Activated CD4-positive, alpha-beta memory T cell treated with anti-CD3 and anti-CD28 coated beads for 36 hours (primary cell): ENCODE data around the gene TSSK6. TPM values are rescaled to one million over a fixed set of nuclear protein-coding genes. Genes with fewer than 3 reads are reported as not detected.

ENCODE experiments used
- CTCF ChIA-PET: fragments of 350-600 bp; sonication (Branson Sonifier 250); formaldehyde crosslinking; loops from one replicate; lab custom pipeline; 2021; ENCODE audit warnings: antibody characterized with exemption, inconsistent platforms; lab: Charles Lee
- POLR2A ChIA-PET: fragments of 350-600 bp; sonication (Branson Sonifier 250); formaldehyde crosslinking; loops from one replicate; lab custom pipeline; 2021; ENCODE audit warnings: antibody characterized with exemption; lab: Charles Lee
- DNase-seq: peaks from one replicate; pipeline ENCODE4 v3.0.0-alpha.2; 2020
- H3K27ac Mint-ChIP-seq: one replicate; pipeline ENCODE4 v1.8.0; 2021; ENCODE audit warnings: mixed read lengths
- H3K27me3 Mint-ChIP-seq: one replicate; pipeline ENCODE4 v1.8.0; 2021; ENCODE audit warnings: mixed read lengths
- H3K36me3 Mint-ChIP-seq: one replicate; pipeline ENCODE4 v1.8.0; 2021; ENCODE audit warnings: mixed read lengths
- H3K4me1 Mint-ChIP-seq: one replicate; pipeline ENCODE4 v1.8.0; 2021; ENCODE audit warnings: low read depth, mixed read lengths
- H3K4me3 Mint-ChIP-seq: one replicate; pipeline ENCODE4 v1.8.0; 2021; ENCODE audit warnings: mild to moderate bottlenecking, mixed read lengths
- H3K9me3 Mint-ChIP-seq: one replicate; pipeline ENCODE4 v1.8.0; 2021; ENCODE audit warnings: mixed read lengths
- intact Hi-C: fragments of 100-400 bp; cut with micrococcal nuclease; formaldehyde crosslinking; loops from one replicate; pipeline ENCODE4 v1.15.1; 2023
- total RNA-seq, 2 experiments: library from RNA; stranded (reverse); gene quantifications; one replicate each; pipeline ENCODE4 v1.2.3, GENCODE V29; 2021

TSSK6 gene
- total RNA-seq, 2 experiments from 2014 or later, result 3.1 to 4.7 TPM

DNA sequence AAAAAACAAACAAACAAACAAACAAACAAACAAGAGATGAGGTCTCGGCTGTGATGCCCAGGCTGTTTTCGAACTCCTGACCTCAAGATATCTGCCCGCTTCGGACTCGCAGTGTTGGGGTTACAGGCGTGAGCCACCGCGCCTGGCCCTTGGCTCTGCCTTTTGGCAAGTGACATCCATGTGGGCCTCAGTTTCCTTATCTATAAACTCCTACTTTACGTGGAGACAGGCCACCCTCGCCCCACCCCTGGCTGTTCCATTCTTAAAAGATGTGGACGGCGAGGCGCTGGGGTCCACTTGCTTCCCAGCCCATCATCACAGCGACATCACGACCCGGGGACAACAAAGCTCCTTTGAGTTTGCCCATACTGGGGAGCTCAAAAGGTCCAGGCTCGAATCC is 1.7 kb downstream of the TSSK6 start:
- POLR2A ChIA-PET, result no interaction called here
- no peaks in the 10 kb centered on the region for H3K27me3 Mint-ChIP-seq
- H3K4me1 Mint-ChIP-seq, result peaks cover 14% of the 10 kb centered on the region
- no peak overlapping the region for H3K4me3 Mint-ChIP-seq
- H3K27ac Mint-ChIP-seq, result no peak overlapping the region
- intact Hi-C loops, result no loop called here
- peaks cover 8% of the 10 kb centered on the region for H3K36me3 Mint-ChIP-seq
- DNase-seq, result no peak
- no peaks in the 10 kb centered on the region for H3K9me3 Mint-ChIP-seq
- CTCF ChIA-PET, result no interaction called here

DNA sequence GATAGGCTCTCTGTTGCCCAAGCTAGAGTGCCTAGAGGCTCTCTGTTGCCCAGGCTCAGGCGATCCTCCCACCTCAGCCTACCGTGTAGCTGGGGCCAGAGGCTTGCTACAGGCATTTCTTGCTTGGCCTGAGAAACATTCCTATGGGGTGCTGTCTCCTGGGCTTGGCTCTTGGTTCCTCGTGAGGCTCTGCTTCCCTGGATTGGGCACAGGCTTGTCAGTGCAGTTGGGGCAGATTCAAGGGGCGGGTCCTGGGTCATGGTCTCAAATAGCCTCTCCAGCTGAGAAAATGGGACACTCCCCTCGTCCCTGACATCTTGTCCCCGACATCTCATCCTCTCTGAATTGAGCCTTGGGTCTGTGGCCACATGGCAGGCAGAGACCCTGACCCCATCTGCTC is 4.9 kb downstream of the TSSK6 start:
- Mint-ChIP-seq H3K4me1 (no peaks in the 10 kb centered on the region), H3K4me3 (no peak overlapping the region), H3K27ac (no peak overlapping the region), H3K36me3 (peaks cover 14% of the 10 kb centered on the region), H3K27me3 (no peaks in the 10 kb centered on the region), H3K9me3 (no peaks in the 10 kb centered on the region)
- intact Hi-C loops, result no loop called here
- ChIA-PET POLR2A (no interaction called here), CTCF (interaction anchor here (0.7 to 1.4 kb wide), 3 partner anchors 20 to 113 kb away, joined by 3 to 7 read pairs (median 3); no protein-coding TSS in a partner anchor)
- DNase-seq, result no peak

DNA sequence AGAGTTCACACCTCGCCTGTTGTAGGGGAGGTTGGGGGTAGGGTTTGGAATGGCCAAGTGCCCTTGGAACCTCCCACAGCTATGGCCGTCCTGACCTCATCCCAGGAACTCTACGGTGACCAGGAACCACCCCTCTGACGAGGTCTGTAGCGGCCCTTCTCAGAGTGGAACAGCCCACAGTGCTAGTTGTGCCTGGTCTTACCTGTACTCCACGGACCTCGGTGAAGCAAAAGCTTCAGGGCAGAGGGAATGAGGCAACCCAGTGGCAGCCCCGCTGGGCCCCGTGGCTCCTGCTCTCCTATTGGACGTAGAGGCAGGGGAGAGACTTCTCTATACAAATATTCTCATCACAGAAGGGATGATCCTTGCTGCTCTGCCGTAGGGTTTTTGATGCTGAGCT is 7.1 kb downstream of the TSSK6 start:
- ChIA-PET POLR2A (interaction anchor here (0.6 kb wide), 1 partner anchor 31 kb away, joined by 6 read pairs; no protein-coding TSS in a partner anchor), CTCF (interaction anchor here (0.6 to 1.0 kb wide), 2 partner anchors 47 to 141 kb away, joined by 3 to 4 read pairs; no protein-coding TSS in a partner anchor)
- Mint-ChIP-seq H3K27ac (no peak overlapping the region), H3K9me3 (no peaks in the 10 kb centered on the region), H3K4me1 (no peaks in the 10 kb centered on the region), H3K4me3 (no peak overlapping the region), H3K27me3 (no peaks in the 10 kb centered on the region), H3K36me3 (peaks cover 14% of the 10 kb centered on the region)
- intact Hi-C loops, result no loop called here
- no peak for DNase-seq

DNA sequence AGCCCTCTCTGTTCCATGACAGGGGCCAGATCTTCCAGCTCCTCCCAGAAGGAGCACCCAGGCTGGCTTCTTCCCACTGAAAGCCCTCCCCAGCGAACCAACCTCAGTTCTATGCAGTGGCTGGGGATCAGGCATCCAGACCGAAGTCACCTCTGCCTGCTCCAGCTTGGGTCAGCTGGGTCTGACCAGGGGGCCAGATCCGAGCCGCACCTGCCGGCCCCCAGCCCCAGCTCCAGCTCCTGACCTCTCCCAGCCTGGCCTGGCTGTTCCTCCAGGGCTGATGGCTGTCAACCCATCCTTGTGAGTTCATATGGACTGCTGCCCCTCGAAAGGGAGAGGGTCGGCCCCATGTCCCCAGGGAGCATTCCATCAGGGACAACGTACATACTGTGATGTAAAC is 8.0 kb downstream of the TSSK6 start:
- Mint-ChIP-seq H3K9me3 (no peaks in the 10 kb centered on the region), H3K4me1 (no peaks in the 10 kb centered on the region), H3K27me3 (no peaks in the 10 kb centered on the region), H3K4me3 (no peak overlapping the region), H3K27ac (no peak overlapping the region), H3K36me3 (peaks cover 14% of the 10 kb centered on the region)
- no peak for DNase-seq
- intact Hi-C loops, result no loop called here
- POLR2A ChIA-PET, result no interaction called here
- CTCF ChIA-PET, result interaction anchor here (1.1 kb wide), 1 partner anchor 17 kb away, joined by 5 read pairs; no protein-coding TSS in a partner anchor

DNA sequence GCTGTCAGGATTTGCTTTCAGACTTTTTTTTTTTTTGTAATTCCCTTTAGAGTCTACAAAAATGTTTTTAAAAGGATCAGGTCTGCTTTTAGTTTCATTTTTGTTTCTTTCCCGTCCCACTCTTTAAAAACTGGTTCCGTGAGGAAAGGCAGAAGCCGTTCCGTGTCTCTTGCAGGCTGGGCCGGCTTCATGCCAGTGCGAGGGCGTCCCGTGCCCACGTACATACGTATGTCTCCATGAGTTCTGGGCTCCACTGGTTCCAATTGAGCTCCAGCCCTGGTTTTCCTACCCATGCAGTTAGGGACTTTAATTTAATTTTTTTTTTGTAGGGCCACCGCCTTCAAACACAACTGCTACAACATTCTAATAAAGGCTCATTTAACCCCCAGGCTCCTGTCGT is 8.8 kb downstream of the TSSK6 start:
- peaks cover 18% of the 10 kb centered on the region for H3K36me3 Mint-ChIP-seq
- CTCF ChIA-PET, result interaction anchor here (1.1 kb wide), 1 partner anchor 16 kb away, joined by 5 read pairs; no protein-coding TSS in a partner anchor
- no peaks in the 10 kb centered on the region for H3K27me3 Mint-ChIP-seq
- H3K4me3 Mint-ChIP-seq, result no peak overlapping the region
- intact Hi-C loops, result no loop called here
- no peaks in the 10 kb centered on the region for H3K9me3 Mint-ChIP-seq
- no peak overlapping the region for H3K27ac Mint-ChIP-seq
- POLR2A ChIA-PET, result interaction anchor here (0.6 kb wide), 1 partner anchor 31 kb away, joined by 3 read pairs; no protein-coding TSS in a partner anchor
- no peak for DNase-seq
- H3K4me1 Mint-ChIP-seq, result no peaks in the 10 kb centered on the region

DNA sequence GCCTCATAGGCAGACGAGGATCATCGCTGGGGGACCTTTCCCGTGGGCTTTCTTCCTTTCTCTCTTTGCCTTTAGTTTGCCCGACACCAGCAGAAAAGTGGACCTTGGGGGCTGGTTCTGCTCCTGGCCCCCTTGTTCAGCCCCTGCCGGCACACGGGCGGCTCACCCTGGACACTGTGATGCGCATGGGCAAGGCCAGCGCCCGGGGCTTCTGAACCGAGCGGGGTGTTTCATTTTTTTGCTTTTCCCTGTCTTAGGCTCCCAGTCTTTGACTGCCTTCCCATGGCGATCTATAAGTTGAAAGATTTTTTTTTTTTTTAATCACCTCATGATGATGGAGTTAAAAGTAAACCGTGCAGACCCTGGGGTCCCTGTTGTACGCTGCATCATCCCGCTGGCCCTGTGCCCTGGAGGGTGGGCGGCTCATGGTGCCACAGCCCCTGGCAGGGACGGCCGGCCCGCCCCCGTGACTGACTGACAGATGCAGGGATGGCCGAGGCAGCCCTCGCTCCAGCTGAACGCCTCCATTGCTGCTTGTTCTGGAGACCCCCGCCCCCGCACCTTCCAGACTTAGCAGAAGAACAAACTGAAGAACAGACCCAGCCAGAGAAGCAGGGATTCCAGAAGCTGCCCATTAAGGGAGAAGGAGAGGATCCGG is 9.6 kb downstream of the TSSK6 start:
- no peak overlapping the region for H3K27ac Mint-ChIP-seq
- H3K4me3 Mint-ChIP-seq, result no peak overlapping the region
- CTCF ChIA-PET, result no interaction called here
- POLR2A ChIA-PET, result no interaction called here
- no peaks in the 10 kb centered on the region for H3K4me1 Mint-ChIP-seq
- DNase-seq, result no peak
- no peaks in the 10 kb centered on the region for H3K9me3 Mint-ChIP-seq
- intact Hi-C loops, result no loop called here
- H3K27me3 Mint-ChIP-seq, result no peaks in the 10 kb centered on the region
- peaks cover 22% of the 10 kb centered on the region for H3K36me3 Mint-ChIP-seq

DNA sequence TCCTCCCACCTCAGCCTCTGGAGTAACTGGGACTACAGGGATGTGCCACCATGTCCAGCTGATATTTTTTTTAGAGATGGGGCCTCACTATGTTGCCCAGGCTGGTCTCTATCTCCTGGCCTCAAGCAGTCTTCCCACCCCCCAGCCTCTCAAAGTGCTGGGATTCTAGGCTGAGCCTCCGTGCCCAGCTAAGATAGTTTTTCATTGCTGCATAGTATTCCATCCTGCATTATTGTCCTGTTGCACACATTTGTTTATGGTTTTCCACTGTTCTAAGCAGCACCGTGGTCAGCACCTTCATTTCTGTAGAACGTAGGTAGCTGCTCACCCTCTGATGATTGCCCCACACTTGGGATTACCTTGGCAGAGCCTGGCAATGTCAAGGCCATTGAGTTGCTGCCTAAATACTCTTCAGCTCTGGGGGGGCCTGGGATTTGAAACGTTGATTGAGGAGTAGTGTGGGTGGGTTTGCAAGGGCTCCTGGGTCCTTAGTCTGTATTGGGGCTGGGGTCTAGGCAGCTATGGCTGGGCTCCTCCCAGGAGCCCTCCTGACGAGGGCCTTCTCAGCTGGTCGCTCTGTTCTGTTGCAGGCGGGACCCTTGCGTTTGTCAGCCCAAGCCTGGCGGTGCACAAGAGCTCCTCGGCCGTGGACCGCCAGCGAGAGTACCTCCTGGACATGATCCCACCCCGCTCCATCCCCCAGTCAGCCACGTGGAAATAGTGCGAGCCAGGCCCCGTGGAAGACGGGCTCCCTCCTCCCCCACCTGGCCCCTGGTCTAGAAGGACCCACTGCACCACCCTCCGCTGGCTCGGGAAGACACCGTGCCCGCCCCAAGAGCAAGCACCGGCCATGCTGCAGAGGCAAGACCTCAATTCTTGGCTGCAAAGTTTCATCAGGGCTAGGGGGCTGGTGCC is 10.3 kb downstream of the TSSK6 start:
- Mint-ChIP-seq H3K36me3 (peaks cover 22% of the 10 kb centered on the region), H3K27me3 (no peaks in the 10 kb centered on the region), H3K9me3 (no peaks in the 10 kb centered on the region), H3K4me1 (no peaks in the 10 kb centered on the region), H3K4me3 (no peak overlapping the region), H3K27ac (no peak overlapping the region)
- intact Hi-C loops, result no loop called here
- POLR2A ChIA-PET, result no interaction called here
- CTCF ChIA-PET, result interaction anchor here (1.1 kb wide), 1 partner anchor 15 kb away, joined by 3 read pairs; no protein-coding TSS in a partner anchor
- DNase-seq, result no peak

DNA sequence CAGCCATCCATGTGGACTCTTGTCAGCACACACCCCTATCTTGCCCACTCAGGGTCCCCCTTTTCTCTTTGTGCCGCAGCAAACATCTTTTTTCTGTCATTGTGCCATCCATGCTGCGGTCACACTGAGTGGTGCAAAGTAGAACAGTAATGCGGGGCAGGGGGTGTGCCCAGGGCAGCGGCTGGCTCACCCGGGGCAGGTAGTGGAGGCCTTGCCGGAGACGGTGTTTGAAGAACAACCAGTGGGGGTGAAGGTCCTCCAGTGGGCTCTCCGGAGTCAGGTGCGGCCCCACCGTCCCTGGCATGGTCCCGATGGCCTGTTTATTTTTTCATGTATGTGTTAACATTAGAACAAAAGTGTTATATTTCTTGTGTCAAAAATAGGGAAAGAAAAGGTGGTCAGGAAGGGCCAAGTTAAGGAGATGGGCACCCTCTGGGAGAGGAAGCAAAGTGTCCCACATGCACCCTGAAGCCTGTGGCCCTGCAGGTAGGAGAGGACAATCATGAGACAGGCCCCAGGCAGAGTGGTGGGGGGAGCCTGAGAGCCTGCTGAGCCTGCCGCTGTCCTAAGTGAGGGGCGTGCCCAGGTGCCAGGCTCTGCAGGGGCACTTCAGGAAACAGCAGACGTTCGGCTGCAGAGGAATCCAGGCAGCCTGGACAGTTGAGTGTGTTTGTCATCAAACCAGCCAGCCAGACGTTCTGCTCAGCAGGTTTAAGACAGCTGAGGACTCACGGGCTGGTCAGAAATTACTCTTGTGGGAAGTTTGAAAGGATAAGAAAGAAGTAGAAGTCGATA is 12.3 kb downstream of the TSSK6 start:
- ChIA-PET CTCF (no interaction called here), POLR2A (no interaction called here)
- H3K4me3 Mint-ChIP-seq, result no peak overlapping the region
- no peak for DNase-seq
- H3K36me3 Mint-ChIP-seq, result peaks cover 26% of the 10 kb centered on the region
- H3K27ac Mint-ChIP-seq, result no peak overlapping the region
- H3K9me3 Mint-ChIP-seq, result no peaks in the 10 kb centered on the region
- H3K4me1 Mint-ChIP-seq, result no peaks in the 10 kb centered on the region
- no peaks in the 10 kb centered on the region for H3K27me3 Mint-ChIP-seq
- intact Hi-C loops, result no loop called here

DNA sequence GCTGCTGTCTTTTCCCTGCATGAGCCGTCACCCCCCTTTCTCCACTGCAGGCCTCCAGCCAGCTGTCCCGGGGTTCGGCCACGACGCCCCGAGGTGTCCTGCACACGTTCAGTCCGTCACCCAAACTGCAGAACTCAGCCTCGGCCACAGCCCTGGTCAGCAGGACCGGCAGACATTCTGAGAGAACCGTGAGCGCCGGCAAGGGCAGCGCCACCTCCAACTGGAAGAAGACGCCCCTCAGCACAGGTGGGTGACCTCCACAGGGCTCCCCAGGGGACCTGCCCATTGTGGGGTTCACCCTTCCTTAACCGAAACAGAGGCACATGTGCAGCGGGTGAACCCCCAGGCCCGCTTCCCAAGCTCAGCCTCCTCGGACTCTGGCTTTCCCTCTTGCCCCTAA is 13.1 kb downstream of the TSSK6 start:
- ChIA-PET CTCF (no interaction called here), POLR2A (no interaction called here)
- Mint-ChIP-seq H3K4me3 (no peak overlapping the region), H3K27ac (no peak overlapping the region), H3K9me3 (no peaks in the 10 kb centered on the region), H3K4me1 (no peaks in the 10 kb centered on the region), H3K27me3 (no peaks in the 10 kb centered on the region), H3K36me3 (peaks cover 23% of the 10 kb centered on the region)
- no peak for DNase-seq
- intact Hi-C loops, result no loop called here

DNA sequence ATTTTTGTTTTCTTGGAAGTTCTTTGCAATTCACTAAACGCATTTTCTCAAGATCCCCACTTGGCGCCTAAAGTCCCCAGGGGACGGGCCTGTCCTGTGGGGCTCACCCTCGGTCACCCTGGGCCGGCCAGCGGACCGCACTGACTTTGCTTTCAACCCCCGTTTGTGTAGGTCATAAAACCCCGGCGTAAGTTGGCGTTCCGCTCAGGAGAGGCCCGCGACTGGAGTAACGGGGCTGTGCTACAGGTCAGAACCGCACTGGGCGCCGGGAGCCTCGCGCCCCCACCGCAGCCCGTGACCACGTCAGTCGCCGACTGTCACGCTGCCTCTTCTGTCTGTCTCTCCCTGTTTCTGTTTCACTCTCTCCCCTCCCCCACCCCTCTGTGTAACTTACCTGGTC is 13.6 kb downstream of the TSSK6 start:
- Mint-ChIP-seq H3K4me3 (no peak overlapping the region), H3K4me1 (no peaks in the 10 kb centered on the region), H3K9me3 (no peaks in the 10 kb centered on the region), H3K27me3 (no peaks in the 10 kb centered on the region), H3K36me3 (peaks cover 24% of the 10 kb centered on the region), H3K27ac (no peak overlapping the region)
- intact Hi-C loops, result no loop called here
- ChIA-PET POLR2A (no interaction called here), CTCF (no interaction called here)
- DNase-seq, result no peak

DNA sequence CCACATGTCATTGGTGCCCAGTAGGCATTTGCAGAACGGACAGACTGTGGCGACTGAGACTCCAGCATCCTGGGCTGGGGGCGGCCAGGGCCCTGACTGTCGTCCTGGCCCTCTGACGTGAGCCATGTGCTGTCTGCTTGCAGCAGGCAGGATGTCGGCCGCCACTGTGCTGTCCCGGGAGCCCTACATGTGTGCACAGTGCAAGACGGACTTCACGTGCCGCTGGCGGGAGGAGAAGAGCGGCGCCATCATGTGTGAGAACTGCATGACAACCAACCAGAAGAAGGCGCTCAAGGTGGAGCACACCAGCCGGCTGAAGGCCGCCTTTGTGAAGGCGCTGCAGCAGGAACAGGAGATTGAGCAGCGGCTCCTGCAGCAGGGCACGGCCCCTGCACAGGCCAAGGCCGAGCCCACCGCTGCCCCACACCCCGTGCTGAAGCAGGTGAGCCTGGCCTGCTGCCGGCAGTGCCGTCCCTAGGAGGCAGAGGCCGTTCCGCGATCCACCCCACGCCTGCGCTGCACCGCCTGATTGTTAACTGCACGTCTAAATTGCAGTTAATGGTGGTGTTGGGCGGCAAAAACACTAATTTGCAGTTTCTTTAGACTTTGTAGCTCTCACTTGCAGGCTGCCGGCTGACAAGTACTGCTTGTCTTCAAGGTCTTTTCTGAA is 14.2 kb downstream of the TSSK6 start:
- intact Hi-C loops, result no loop called here
- no peak for DNase-seq
- Mint-ChIP-seq H3K27ac (no peak overlapping the region), H3K9me3 (no peaks in the 10 kb centered on the region), H3K27me3 (no peaks in the 10 kb centered on the region), H3K36me3 (peaks cover 22% of the 10 kb centered on the region), H3K4me3 (no peak overlapping the region), H3K4me1 (no peaks in the 10 kb centered on the region)
- POLR2A ChIA-PET, result no interaction called here
- CTCF ChIA-PET, result interaction anchor here (0.6 kb wide), 1 partner anchor 29 kb away, joined by 4 read pairs; no protein-coding TSS in a partner anchor
